Measurements from ENCODE around the gene HACD1.
A peak's percentile ranks its signal among the peaks of the same experiment; 100 is the strongest.

DNA sequence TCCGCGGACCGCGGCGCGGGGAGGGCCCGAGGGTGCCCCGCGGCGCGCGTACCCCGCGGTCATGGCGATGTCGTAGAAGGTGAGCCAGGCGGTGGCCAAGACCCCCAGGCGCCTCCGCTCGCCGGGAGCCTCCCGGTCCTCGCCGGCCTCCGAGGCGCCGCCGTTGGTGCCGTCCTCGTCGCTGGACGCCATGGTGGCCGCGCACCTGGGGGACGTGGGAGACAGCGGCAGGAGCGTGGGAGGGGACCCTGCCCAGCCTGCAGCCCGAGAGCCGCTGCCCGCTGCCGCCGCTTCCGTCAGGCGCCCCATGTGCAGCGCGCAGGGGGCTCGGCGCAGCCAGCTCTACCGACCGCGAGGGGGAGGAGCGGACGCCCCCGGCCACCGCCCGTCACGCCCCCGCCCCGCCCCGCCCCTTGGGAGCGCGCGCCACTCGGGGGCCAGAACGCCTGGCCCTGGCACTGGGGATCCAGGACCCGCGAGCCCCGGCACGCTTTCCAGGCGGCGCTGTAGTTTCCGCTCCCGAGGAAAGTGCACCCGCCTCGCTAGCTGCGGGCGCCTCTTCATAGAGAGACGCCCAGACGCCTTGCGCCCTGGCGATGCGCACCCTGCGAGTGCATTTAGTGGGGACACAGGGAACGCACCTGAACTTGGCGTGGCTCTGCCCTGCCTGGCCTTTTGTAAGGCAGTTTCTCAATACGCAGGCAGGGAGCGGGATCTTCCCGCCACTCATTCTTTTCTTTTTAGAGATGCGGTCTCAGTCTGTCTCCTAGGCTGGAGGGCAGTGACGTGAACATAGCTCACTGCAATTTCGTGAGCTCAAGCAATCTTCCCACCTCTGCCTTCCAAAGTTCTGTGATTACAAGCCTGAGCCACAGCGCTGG is at the start of gene HACD1:
- TF ChIP-seq, protein P1, sequence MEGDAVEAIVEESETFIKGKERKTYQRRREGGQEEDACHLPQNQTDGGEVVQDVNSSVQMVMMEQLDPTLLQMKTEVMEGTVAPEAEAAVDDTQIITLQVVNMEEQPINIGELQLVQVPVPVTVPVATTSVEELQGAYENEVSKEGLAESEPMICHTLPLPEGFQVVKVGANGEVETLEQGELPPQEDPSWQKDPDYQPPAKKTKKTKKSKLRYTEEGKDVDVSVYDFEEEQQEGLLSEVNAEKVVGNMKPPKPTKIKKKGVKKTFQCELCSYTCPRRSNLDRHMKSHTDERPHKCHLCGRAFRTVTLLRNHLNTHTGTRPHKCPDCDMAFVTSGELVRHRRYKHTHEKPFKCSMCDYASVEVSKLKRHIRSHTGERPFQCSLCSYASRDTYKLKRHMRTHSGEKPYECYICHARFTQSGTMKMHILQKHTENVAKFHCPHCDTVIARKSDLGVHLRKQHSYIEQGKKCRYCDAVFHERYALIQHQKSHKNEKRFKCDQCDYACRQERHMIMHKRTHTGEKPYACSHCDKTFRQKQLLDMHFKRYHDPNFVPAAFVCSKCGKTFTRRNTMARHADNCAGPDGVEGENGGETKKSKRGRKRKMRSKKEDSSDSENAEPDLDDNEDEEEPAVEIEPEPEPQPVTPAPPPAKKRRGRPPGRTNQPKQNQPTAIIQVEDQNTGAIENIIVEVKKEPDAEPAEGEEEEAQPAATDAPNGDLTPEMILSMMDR (IDR thresholded peaks at IDR 0.05) = peak in 3 of 7 experiments; percentile 7 to 39 (median 21)
- TF ChIP-seq EP300 (IDR thresholded peaks at IDR 0.05) (no peak), POLR2AphosphoS5 (IDR thresholded peaks at IDR 0.05) (peak in 2 of 3 donors; percentile 62 to 71)
